Lower leg skin (tissue), 4 donors: ENCODE measurements around the gene TACC3. TPM values are rescaled to one million over a fixed set of nuclear protein-coding genes. Genes with fewer than 3 reads are reported as not detected.

Experiments used
- DNase-seq, 2 donors: peaks; one replicate each; pipeline ENCODE4 v3.0.0-alpha.2; 2019; ENCODE audit warnings: low spot score in 2 of 2
- H3K4me3 ChIP-seq: fragments of 200-600 bp; sonication (generic); 2 replicates; pipeline ENCODE4 v1.5.1; 2017; ENCODE audit warnings: mild to moderate bottlenecking, low read depth; ENCODE audit not compliant: poor library complexity, severe bottlenecking
- CTCF ChIP-seq, 3 donors: fragments of 450-650 bp; IDR thresholded peaks; one replicate each; pipeline ENCODE4 v1.5.1; 2016; ENCODE audit warnings: antibody characterized with exemption in 3 of 3, mild to moderate bottlenecking in 3 of 3, moderate library complexity in 2 of 3
- POLR2A ChIP-seq, 2 donors: fragments of 450-650 bp; IDR thresholded peaks; one replicate each; pipeline ENCODE4 v1.6.1; 2016 to 2017; ENCODE audit warnings: antibody characterized with exemption in 2 of 2, mild to moderate bottlenecking in 1 of 2, moderate library complexity in 1 of 2
- WGBS, 2 donors: methylation state at CpG; one replicate each; pipeline ENCODE4 v1.1.5; 2018; 5-methylcytosine and 5-hydroxymethylcytosine counted together
- intact Hi-C: fragments of 100-400 bp; cut with DNase I; formaldehyde crosslinking; loops from one replicate; pipeline ENCODE4 v1.15.0; 2023; ENCODE audit warnings: low total_unique reads
- total RNA-seq, 4 donors: library from RNA; depleted of rRNA; stranded (reverse); fragments of >200 nt; gene quantifications; one replicate each; pipeline ENCODE4 v1.1.0, GENCODE V29; 2016

Gene TACC3
- total RNA-seq, 4 donors from 2014 or later, result 6.1 to 10.0 (median 7.9) TPM

DNA sequence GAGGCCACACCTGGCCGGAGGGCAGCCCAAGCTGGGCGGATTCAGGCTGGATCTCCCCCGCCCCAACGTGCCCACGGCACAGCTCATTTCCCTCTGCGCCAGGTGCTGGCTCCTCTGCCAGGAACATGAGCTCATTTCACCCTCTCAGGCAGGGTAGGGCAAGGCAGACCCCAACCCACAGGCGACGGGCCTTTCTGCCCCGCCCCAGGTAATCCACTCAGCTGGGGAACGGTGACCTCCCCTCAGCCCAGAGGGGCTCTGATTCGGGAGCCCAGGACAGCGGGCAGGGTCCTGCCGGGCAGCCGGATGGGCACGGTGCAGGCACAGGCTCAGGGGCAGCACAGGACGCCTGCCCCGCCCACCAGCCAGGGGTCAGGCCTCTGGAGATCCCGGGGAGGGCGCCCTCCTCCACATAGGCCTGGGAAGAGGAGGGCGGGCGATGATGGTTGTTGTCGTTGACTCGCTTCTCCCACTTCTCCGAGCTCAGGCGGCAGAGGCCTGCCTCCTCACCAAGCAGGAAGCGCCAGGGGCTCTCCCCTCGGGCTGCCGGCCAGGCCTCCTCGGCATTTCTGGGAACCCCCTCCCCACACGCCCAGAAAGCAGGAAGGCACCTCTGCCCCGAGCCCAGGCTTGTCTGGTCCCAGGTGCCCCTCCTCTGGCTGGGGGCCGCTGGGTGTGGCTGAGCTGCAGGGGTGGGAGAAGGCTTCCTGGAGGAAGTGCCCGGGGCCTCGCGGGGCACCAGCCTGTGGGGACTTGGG, 31.1 kb downstream of the TACC3 start:
- TF ChIP-seq CTCF (IDR thresholded peaks at IDR 0.05) (no peak), POLR2A (IDR thresholded peaks at IDR 0.05) (no peak)
- intact Hi-C loops, result no loop called here
- H3K4me3 ChIP-seq, result no peak overlapping the region
- DNase-seq, result no peak
- WGBS, 2 donors, result 27 to 31% methylated on average over 25 to 34 of the region's 35 CpGs

GRCh38 chr4:1753294-1753696, 32.0 kb downstream of the TACC3 start:
- WGBS, 2 donors, result 44 to 48% methylated on average over 4 of the region's 10 CpGs
- no peak for TF ChIP-seq CTCF (IDR thresholded peaks at IDR 0.05)

DNA sequence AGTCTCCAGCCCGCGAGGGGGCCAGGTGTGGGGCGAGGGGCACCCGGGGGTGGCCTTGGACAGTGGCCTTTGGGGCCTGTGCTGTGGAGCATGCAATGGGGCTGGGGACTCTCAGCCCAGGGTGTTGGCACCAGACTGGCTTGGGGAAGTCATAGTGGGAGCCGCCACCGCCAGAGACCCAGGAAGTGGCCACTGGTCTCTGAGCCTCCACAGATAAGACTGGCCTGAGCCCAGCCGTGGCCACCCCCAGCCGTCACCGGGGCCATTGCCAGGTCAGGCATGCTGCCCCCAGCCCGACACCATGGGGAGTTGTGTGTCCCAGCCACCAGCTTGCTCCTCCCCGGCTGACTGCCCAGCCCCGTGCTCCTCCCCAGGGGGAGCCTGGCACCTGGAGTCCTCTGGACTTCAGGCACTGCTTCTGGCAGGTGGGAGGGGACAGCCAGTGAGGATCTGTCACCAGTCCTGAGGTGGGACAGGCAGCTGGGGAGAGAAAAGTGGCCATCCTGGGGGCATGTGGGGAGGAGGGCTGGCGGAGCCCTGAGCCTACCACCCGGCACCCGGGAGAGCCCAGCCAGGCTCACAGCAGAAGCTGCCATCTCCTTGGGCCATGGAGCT, 32.5 kb downstream of the TACC3 start:
- intact Hi-C loops, result no loop called here
- TF ChIP-seq CTCF (IDR thresholded peaks at IDR 0.05), result no peak
- no peak for TF ChIP-seq POLR2A (IDR thresholded peaks at IDR 0.05)
- no peak for DNase-seq
- no peak overlapping the region for H3K4me3 ChIP-seq
- WGBS, 2 donors, result 56 to 57% methylated on average over 6 to 9 of the region's 15 CpGs

More at GRCh38 chr4:1753294-1753696, 32.0 kb downstream of the TACC3 start:
- no peak for DNase-seq
- no peak overlapping the region for H3K4me3 ChIP-seq
- intact Hi-C loops, result no loop called here

DNA sequence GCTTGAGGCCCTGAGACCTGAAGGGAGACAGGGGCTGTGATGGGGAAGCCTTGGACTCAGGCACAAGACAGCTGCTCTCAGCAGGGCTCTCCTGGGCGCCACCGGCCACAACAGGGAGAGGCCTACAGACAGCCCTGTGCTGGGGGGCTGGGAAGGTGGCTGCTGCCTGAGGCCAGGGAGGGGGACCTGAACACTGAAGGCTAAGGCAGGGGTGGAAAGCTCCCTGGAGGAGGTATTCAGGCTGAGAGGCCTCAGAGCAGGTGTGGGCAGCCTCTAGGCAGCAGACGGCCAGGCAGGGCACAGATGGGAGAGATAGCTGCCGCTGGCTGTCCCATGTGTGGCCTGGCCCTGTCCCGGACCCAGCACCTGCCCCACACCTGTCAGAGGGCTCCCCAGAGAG, 33.0 kb downstream of the TACC3 start:
- no peak overlapping the region for H3K4me3 ChIP-seq
- DNase-seq, result no peak
- intact Hi-C loops, result no loop called here
- no peak for TF ChIP-seq POLR2A (IDR thresholded peaks at IDR 0.05)
- 70 to 71% methylated on average over 5 of the region's 5 CpGs for WGBS, 2 donors

- intact Hi-C loops, result no loop called here
- TF ChIP-seq CTCF (IDR thresholded peaks at IDR 0.05) (no peak), POLR2A (IDR thresholded peaks at IDR 0.05) (no peak)
- DNase-seq, result no peak
Observed at GRCh38 chr4:1755297-1755696, 34.0 kb downstream of the TACC3 start.

GRCh38 chr4:1756079-1756478, 34.8 kb downstream of the TACC3 start:
- intact Hi-C loops, result no loop called here
- WGBS, 2 donors, result 66 to 74% methylated on average over 5 to 7 of the region's 18 CpGs
- no peak overlapping the region for H3K4me3 ChIP-seq
- no peak for TF ChIP-seq CTCF (IDR thresholded peaks at IDR 0.05)
- no peak for TF ChIP-seq POLR2A (IDR thresholded peaks at IDR 0.05)
- DNase-seq, result no peak

More at GRCh38 chr4:1755297-1755696, 34.0 kb downstream of the TACC3 start:
- H3K4me3 ChIP-seq, result no peak overlapping the region
- 55 to 57% methylated on average over 14 to 17 of the region's 17 CpGs for WGBS, 2 donors
